ENCODE data around the gene ERCC2.

GRCh38 chr19:45362291-45362690, 8.1 kb downstream of the ERCC2 start:
- TF ChIP-seq ZNF274 (IDR thresholded peaks at IDR 0.05; ENCODE audit: low read depth, low read length), result no peak
- no peak for TF ChIP-seq YY1 (IDR thresholded peaks at IDR 0.05; ENCODE audit: insufficient read depth, insufficient read length)
